ENCODE results near the gene SH3RF1. TPM values are rescaled to one million over a fixed set of nuclear protein-coding genes. Genes with fewer than 3 reads are reported as not detected.

The SH3RF1 gene
- total and polyA plus RNA-seq, 2 of the 8 experiments (the other 6 are each of a cell fraction or from before 2014, with no cell fraction given) = 6.9 to 15.1 TPM

- H2BK20ac ChIP-seq (ENCODE audit: low read length) = no peak overlapping the region
- no peak overlapping the region for H2BK15ac ChIP-seq (ENCODE audit: low read length)
- no peak overlapping the region for H3K4me3 ChIP-seq (ENCODE audit: extremely low read depth in 1 of 4, insufficient read depth in 2 of 4, low read depth in 3 of 4, low read length in 4 of 4)
- H2BK120ac ChIP-seq (replicated peaks; ENCODE audit: low read depth, low read length) = no peak overlapping the region
- H3K9me3 ChIP-seq (ENCODE audit: insufficient read depth in 2 of 2, low read depth in 1 of 2, low read length in 1 of 2) = no peaks in the 10 kb centered on the region
- H3K79me1 ChIP-seq (ENCODE audit: low read depth, low read length) = no peaks in the 10 kb centered on the region; the same call in 1 of the 2 replicates
- H4K5ac ChIP-seq (ENCODE audit: insufficient read length, low read depth, low read length) = no peak overlapping the region
- POLR2A ChIA-PET (ENCODE audit: partially characterized antibody) = interaction anchor here (1.0 to 2.1 kb wide), 2 partner anchors 9 to 120 kb away, joined by 3 to 14 read pairs; no protein-coding TSS in a partner anchor
- WGBS, 2 experiments (ENCODE audit: extremely low coverage in 1 of 2, insufficient coverage in 1 of 2, insufficient read length in 1 of 2, insufficient replicate concordance in 2 of 2, low coverage in 1 of 2, low lambda C conversion rate in 2 of 2, missing lambda C conversion rate in 1 of 2) = 57% methylated on average over 6 of the region's 6 CpGs; no CpG with 5 or more reads in 1 of the 2 experiments
- H3K27me3 ChIP-seq (replicated peaks in 1 of 4; ENCODE audit: control insufficient read depth in 3 of 4, extremely low read depth in 1 of 4, insufficient read depth in 3 of 4, low read length in 3 of 4) = no peaks in the 10 kb centered on the region
- no peak overlapping the region for H3K14ac ChIP-seq (ENCODE audit: insufficient read length)
- H3K4ac ChIP-seq (replicated peaks; ENCODE audit: insufficient read length, low read depth, low read length) = no peak overlapping the region
- H3K79me2 ChIP-seq (ENCODE audit: control insufficient read depth in 1 of 2, insufficient read depth in 2 of 2, low read length in 2 of 2) = peaks cover 7 to 89% of the 10 kb centered on the region in 2 experiments
- peaks cover 0 to 2% of the 10 kb centered on the region in 2 experiments for H4K20me1 ChIP-seq (replicated peaks in 1 of 2; ENCODE audit: control insufficient read depth in 1 of 2, insufficient read depth in 2 of 2, low read length in 2 of 2)
- H3K23ac ChIP-seq (ENCODE audit: insufficient read length) = no peak overlapping the region
- no peaks in the 10 kb centered on the region; the same call in 1 of the 2 replicates for H3K23me2 ChIP-seq (ENCODE audit: low read depth, low read length)
- peaks cover 0 to 9% (median 5%) of the 10 kb centered on the region in 4 experiments; a peak in 4 of 7 replicates for H3K4me1 ChIP-seq (replicated peaks in 1 of 4; ENCODE audit: control insufficient read depth in 3 of 4, insufficient read depth in 4 of 4, low read length in 3 of 4)
- H3K4me2 ChIP-seq (ENCODE audit: insufficient read depth in 1 of 2, low read depth in 2 of 2, low read length in 2 of 2) = no peak overlapping the region
- no peak overlapping the region for H3K9ac ChIP-seq (replicated peaks in 1 of 4; ENCODE audit: extremely low read depth in 1 of 4, low read depth in 3 of 4, low read length in 3 of 4)
- CTCF ChIA-PET (ENCODE audit: partially characterized antibody) = interaction anchor here (1.0 to 1.9 kb wide), 4 partner anchors 10 to 123 kb away, joined by 3 to 7 read pairs (median 4); partner anchors contain the start of gene SH3RF1
- no peak overlapping the region for H2BK5ac ChIP-seq (ENCODE audit: low read depth, low read length)
- FAIRE-seq (no peak), DNase-seq (ENCODE audit: low read depth in 1 of 2, low spot score in 2 of 2) (no peak)
- H2AK5ac ChIP-seq (ENCODE audit: low read depth, low read length) = no peak overlapping the region
- no peak overlapping the region for H3K27ac ChIP-seq (ENCODE audit: low read depth, low read length)
- no peak overlapping the region for H2BK12ac ChIP-seq (ENCODE audit: low read depth, low read length)
- no peak overlapping the region for H4K91ac ChIP-seq (replicated peaks; ENCODE audit: insufficient read length, low read length)
- H3K56ac ChIP-seq (replicated peaks; ENCODE audit: insufficient read length, low read depth, low read length) = no peak overlapping the region
- peaks cover 0 to 7% (median 3%) of the 10 kb centered on the region in 4 experiments; a peak in 4 of 8 replicates for H3K36me3 ChIP-seq (ENCODE audit: control insufficient read depth in 2 of 4, insufficient read depth in 4 of 4, low read length in 3 of 4)
- no peak overlapping the region for H2AFZ ChIP-seq (ENCODE audit: low read length)
- H3K18ac ChIP-seq (ENCODE audit: extremely low read depth, low read length) = no peak overlapping the region
- no peak overlapping the region for H4K8ac ChIP-seq (ENCODE audit: extremely low read depth, insufficient read depth, low read length)
- no peak for TF ChIP-seq FOSL1 (IDR thresholded peaks at IDR 0.05; ENCODE audit: insufficient read depth, low read depth, low read length)
- no peak for TF ChIP-seq MAFK (IDR thresholded peaks at IDR 0.05; ENCODE audit: low read depth, low read length)
- no peak for TF ChIP-seq CBX5 (IDR thresholded peaks at IDR 0.05; ENCODE audit: low read depth, low read length)
- TF ChIP-seq CTCF (IDR thresholded peaks at IDR 0.05; ENCODE audit: control extremely low read depth in 1 of 3, insufficient read depth in 1 of 3, low read depth in 1 of 3, low read length in 3 of 3) = no peak
- TF ChIP-seq RNF2 (IDR thresholded peaks at IDR 0.05; ENCODE audit: borderline replicate concordance, low read depth, low read length, missing control alignments, poor library complexity, severe bottlenecking) = no peak
- TF ChIP-seq SIX5 (IDR thresholded peaks at IDR 0.05; ENCODE audit: low read depth, low read length) = no peak
- no peak for TF ChIP-seq POU5F1 (IDR thresholded peaks at IDR 0.05; ENCODE audit: low read depth, low read length)
- no peak for TF ChIP-seq BACH1 (IDR thresholded peaks at IDR 0.05; ENCODE audit: low read length)
- TF ChIP-seq TCF12 (IDR thresholded peaks at IDR 0.05; ENCODE audit: low read depth, low read length) = no peak
- TF ChIP-seq RBBP5 (IDR thresholded peaks at IDR 0.05; ENCODE audit: borderline replicate concordance, low read depth, low read length) = no peak
Observed at GRCh38 chr4:169260217-169260866, 10.4 kb downstream of the SH3RF1 start.
